Retinal pigment epithelial cell (primary cell): ENCODE results near the gene HEBP2.

ENCODE experiments used
- DNase-seq: peaks from one replicate; pipeline ENCODE4 v3.0.0-alpha.2; 2010; ENCODE audit warnings: low read depth
- H3K4me3 ChIP-seq: 2 replicates; pipeline ENCODE4 v1.5.1; 2011; ENCODE audit warnings: mild to moderate bottlenecking, low read length, control low read depth, moderate library complexity
- TF ChIP-seq, protein P1 (sequence below): conservative IDR thresholded peaks from 2 replicates; pipeline ENCODE4 v1.5.1; 2011; ENCODE audit warnings: low read depth, low read length, control low read depth, inconsistent platforms

Gene HEBP2

DNA sequence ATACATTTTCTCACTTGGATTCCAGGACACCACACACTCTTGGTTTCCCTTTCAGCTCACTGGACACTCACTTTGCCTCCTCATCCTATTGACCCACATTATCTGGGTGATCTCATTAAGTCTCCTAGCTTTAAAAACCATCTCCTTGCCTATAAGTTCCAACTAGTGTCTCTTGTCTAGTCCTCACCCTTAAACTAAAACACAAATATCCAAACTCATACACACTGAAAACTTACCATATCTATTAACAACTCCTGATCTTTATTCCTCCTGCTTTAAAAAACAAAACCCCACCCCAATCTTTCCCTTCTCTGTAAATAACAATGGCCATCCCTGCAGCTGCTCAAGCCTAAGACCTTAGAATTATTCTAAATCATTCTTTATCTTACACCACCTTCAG is 29.8 kb upstream of the HEBP2 start:
- no peak overlapping the region for H3K4me3 ChIP-seq
- TF ChIP-seq, protein P1, sequence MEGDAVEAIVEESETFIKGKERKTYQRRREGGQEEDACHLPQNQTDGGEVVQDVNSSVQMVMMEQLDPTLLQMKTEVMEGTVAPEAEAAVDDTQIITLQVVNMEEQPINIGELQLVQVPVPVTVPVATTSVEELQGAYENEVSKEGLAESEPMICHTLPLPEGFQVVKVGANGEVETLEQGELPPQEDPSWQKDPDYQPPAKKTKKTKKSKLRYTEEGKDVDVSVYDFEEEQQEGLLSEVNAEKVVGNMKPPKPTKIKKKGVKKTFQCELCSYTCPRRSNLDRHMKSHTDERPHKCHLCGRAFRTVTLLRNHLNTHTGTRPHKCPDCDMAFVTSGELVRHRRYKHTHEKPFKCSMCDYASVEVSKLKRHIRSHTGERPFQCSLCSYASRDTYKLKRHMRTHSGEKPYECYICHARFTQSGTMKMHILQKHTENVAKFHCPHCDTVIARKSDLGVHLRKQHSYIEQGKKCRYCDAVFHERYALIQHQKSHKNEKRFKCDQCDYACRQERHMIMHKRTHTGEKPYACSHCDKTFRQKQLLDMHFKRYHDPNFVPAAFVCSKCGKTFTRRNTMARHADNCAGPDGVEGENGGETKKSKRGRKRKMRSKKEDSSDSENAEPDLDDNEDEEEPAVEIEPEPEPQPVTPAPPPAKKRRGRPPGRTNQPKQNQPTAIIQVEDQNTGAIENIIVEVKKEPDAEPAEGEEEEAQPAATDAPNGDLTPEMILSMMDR: no peak
- no peak for DNase-seq

DNA sequence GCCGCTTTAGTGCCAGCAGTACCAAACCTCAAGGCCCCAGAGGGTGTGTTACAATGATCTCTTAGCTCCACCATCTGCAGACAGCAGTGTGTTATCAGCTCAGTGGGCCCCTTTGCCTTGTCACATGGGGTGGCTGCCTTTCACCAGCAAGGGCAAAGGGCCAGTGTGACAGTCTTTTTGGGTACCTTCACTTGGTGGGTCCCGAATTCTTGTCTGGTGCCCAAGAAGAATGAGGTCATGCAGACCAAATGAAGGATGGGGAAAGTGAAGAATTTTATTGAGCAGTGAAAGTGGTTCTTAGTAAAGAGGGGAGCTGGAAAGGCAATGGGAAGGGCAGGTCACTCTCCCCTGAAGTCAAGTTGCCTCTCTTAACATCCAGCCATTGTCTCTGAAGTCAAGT is 29.2 kb upstream of the HEBP2 start:
- TF ChIP-seq, protein P1: no peak
- no peak for DNase-seq
- H3K4me3 ChIP-seq: no peak overlapping the region

DNA sequence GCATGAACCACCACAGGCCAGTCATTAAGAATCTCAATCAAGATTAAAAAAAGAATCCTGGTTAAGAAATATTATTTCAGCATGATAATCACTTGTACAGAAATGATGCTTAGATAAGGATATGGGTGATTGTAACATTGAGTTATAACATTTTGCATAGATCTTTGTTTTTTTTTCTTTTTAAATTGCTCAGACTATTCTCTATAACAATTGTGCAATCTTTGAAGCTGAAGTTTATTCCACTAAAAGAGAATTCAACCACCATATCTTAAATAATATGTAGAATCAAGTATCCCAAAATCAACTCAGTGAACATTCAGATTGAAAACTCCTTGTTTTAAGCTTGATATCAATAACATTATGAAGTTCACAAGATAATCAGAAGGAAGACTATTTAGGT is 27.0 kb upstream of the HEBP2 start:
- H3K4me3 ChIP-seq: no peak overlapping the region
- DNase-seq: no peak
- TF ChIP-seq, protein P1: no peak

DNA sequence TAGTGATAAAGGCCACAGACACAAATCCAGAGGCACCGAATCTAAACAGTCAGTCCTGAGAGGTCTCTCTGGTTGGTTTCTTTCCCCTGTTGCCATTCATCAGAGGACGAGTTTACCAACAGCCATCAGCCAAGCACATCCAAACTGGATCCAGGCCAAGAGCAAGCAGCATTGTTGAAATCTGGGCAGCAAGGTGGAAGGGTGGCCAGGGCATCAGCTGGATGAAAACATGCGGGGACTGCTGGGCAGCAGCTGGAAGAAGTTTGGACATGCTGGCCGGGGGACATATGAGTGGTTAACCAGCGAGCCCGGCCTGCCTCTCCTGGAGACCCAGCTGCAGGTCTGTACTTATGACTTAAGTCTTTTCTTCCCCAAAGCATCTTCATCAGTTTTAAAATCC is 26.2 kb upstream of the HEBP2 start, which contains the start of gene SMIM28:
Gene SMIM28 (plus strand): TSS at position 62 of the 400 bp plus-strand sequence. CDS start 168 bp downstream, at position 230.
- no peak for DNase-seq
- H3K4me3 ChIP-seq: no peak within 1 kb of the TSS
- TF ChIP-seq, protein P1: no peak

DNA sequence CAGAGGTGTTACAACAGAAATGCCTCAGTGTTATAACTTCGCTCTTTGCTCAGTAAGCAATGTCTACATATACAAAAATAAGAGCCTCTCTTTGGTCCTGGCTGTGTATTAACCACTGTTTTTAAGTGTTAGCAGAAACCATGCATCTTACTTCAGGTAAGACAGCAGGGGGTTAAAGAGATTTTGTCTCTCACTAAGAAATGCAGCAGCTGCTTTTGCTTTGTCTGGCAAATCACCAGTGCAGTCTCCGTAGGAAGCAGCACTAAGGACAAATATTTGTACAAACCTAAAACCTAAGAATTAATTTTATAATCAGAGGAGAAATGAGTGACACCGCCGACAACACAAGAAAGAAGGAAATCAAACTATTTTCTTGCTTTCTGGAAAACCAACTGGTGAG is 25.6 kb upstream of the HEBP2 start:
- DNase-seq: no peak
- TF ChIP-seq, protein P1: no peak
- H3K4me3 ChIP-seq: no peak overlapping the region

DNA sequence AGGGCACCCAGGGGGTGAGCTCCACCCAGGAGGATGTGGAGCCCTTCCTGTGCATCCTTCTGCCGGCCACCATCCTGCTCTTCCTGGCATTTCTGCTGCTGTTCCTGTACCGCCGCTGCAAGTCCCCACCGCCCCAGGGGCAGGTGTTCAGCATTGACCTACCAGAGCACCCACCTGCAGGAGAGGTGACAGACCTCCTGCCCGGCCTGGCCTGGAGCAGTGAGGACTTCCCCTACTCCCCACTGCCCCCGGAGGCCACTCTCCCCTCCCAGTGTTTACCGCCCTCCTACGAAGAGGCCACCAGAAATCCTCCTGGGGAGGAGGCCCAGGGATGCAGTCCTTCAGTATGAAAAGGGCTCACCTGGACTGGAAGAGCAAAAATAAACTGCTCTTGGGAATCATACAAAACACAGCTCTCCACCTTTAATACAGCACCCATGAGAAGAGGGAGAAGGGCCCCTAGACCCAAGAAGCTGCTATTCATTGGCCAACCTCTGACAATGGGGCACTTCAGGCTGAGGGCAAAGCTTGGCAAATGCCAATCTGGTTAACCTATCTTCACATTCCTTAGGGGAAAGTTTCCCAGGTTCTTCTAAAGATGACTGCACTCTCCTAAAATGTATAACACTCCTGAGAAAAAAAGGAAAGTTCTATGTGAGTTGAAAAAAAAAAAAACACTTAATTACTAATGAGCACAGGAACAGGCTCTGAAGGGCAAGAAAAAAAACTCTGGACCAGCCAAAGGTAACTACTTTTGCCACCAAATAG is 21.3 kb upstream of the HEBP2 start:
- TF ChIP-seq, protein P1: peak; percentile 8
- no peak for DNase-seq

DNA sequence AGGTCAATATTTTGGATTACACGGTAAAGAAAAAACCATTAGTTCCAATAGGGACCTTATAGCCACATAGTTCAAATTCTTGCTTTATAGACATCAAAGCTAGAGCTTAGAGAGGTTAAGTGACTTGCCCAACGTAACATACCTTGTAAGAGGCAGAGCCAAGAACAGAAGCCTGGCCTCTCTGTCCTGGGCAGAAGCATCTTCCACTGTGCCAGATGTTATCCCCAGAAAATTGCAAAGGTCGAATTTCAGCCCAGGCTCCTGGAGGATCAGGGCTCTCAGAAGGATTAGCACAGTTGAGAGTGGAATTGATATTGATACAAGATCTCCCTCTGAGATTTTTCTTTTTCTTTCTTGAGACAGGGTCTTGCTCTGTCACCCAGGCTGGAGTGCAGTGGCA is 20.2 kb upstream of the HEBP2 start:
- TF ChIP-seq, protein P1: no peak
- H3K4me3 ChIP-seq: no peak overlapping the region
- no peak for DNase-seq

More for the DNA sequence above, 21.3 kb upstream of the HEBP2 start:
- H3K4me3 ChIP-seq: no peak overlapping the region
